Stimulated activated CD8-positive, alpha-beta memory T cell treated with anti-CD3 and anti-CD28 coated beads, Interleukin-15, amount 100 ng/mL, for 1 hour (primary cell): ENCODE results near the gene BCAS3.
"Not testable (repeated sequence)": the region's sequence is repeated elsewhere in the genome, so short reads cannot be mapped to it uniquely, and the experiment has no call there.

Experiments
- DNase-seq: peaks from one replicate; pipeline ENCODE4 v3.0.0-alpha.2; 2020; ENCODE audit warnings: low read depth

Gene BCAS3

DNA sequence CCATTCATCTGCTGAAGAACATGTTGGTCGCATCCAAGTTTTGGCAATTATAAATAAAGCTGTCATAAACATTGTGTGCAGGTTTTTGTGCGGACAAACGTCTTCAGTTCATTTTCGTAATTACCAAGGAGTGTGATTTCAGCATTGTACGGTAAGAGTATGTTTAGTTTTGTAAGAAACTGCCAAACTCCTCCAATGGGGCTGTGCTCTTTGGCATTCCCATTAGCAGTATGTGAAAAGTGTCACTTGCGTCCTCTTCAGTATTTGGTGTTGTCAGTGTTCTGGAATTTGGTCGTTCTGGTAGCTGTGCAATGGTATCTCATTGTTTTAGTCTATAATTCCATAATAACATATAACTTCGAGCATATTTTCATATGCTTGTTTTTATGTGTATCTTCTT is 120.9 kb downstream of the BCAS3 start:
- DNase-seq = no peak

DNA sequence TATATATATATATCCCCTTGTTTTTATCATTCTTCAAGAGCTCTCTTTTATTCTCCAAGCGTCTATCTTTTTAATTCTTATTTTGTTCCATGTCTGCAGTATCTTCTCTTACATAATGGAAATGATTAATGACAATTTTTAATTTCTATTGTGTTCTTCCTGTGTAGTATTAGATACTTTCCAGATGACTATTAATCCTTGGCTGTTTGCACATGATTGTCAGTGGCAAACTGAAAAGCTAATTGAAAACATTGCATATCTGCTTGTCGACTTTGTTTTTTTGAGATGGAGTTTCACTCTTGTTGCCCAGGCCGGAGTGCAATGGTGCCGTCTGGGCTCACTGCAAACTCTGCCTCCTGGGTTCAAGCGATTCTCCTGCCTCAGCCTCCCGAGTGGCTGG is 124.7 kb downstream of the BCAS3 start:
- DNase-seq = no peak

DNA sequence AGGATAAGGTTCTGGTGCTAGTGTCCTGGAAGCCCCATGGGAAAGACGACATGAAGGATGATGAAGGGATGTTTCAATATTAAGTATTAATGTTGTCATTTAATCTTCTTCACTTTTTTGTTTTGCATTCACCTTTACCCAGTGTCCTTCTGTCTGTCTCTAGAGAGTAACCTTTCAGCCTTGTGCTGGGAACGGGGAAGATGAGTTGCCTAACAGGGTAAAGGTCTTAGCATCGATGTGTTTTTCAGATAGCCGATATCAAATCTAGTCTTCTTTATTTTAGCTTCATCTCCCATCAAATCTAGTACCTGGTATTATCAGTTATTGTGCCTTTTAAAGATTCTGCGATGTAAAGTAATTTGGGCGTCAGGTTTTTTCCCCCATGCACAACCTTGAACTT is 125.4 kb downstream of the BCAS3 start:
- no peak for DNase-seq

DNA sequence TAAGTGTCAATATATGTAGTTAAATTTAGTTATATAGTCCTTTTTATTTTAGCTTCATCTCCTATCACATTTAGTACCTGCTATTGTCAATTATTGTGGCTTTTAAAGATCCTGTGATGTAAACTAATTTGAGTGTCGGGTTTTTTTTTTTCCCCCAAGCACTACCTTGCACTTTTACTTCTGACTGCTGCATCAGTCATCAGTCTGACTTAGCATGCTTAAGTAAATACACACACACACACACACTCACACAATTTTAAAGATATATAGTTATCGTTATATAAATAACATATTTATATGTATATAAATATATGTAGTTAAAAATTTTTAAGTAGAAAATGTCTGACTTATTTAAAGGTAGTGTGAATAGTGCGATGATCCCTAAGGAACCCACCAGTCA is 127.2 kb downstream of the BCAS3 start:
- DNase-seq = no peak

DNA sequence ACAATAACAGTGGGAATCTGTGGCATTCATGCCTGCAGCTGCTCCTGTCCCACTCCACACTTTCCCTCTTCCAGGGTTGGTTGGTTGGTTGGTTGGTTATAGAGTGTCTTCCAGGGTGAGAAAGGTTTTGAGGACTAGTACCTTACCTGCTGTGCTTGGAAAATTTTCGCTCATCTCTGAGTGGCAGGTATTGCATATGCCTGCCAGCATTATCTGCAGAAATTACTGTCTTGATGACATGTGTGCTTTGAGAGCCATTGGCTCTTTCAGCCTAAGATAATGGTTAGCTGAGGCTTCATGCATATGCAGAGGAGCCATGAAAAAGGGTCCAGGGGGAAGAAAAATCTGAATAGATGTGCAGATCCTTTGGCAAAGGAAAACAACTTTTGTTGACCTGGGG is 131.8 kb downstream of the BCAS3 start:
- no peak for DNase-seq

DNA sequence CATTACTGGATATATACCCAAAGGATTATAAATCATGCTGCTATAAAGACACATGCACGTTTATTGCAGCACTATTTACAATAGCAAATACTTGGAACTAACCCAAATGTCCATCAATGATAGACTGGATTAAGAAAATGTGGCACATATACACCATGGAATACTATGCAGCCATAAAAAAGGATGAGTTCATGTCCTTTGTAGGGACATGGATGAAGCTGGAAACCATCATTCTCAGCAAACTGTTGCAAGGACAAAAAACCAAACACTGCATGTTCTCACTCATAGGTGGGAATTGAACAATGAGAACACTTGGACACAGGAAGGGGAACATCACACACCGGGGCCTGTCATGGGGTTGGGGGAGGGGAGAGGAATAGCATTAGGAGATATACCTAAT is 137.3 kb downstream of the BCAS3 start:
- DNase-seq = not testable (repeated sequence)

DNA sequence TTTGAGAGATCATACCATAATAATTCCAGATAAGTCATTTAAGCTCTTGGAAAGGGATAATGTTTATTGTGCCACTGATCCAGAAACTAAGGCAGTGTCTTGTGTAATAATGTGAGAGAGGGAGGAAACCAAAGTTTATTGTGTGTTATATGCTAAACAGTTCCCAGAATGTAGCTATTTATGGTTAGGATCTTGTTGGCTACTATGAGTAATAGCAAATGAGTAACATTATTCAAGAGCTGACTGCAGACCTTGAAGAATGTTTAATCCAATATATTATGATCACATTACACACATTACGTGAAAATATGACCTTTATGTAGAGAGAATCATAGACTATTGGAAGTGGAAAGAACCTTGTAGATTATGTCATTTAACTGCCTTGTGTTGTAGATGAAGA is 139.5 kb downstream of the BCAS3 start:
- DNase-seq = no peak

DNA sequence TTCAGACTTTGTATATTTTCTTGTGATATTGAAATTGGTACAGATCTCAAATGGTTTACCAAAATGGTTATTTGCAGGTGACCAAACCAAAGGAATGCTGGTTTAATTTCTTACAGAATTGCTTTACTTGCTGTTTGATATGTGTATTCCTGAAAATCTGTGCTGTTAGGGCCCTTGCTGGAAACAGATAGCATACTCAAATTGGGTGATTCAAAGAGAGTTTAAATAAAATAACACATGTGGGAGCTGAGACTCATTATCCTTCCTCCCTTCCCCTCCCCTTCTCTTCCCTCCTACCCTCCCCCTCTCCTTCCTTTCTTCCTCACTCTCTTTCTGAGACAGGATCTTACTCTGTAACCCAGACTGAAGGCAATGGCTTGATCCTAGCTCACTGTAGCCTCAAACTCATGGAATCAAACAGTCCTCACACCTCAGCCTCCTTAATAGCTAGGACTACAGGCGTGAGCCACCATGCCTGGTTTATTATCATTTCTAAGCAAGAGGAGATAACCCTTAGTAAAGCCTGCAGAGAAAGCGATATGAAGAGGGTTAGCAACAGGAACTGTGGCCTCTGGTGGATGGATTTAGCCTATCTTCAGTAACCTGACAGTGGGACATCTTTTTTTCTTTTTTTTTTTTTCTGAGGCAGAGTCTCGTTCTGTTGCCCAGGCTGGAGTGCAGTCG is 141.9 kb downstream of the BCAS3 start:
- no peak for DNase-seq

DNA sequence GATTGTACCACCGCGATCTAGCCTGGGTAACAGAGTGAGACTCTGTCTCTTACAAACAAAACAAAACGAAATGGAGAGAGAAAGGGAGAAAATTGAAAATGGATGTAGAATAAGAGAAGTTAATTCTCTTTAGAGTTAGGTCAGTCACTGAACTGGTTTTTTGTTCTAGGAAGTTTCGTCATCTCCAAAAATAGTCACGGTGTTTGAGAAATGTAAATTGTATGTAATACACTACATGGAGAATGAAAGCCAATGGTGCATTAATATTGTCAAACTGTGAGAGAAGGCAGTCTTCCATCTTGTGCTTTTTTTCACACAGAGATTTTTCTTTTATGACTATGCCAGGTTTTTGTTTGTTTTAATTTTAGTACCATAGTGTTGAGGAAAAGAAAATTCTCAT is 145.9 kb downstream of the BCAS3 start:
- no peak for DNase-seq

DNA sequence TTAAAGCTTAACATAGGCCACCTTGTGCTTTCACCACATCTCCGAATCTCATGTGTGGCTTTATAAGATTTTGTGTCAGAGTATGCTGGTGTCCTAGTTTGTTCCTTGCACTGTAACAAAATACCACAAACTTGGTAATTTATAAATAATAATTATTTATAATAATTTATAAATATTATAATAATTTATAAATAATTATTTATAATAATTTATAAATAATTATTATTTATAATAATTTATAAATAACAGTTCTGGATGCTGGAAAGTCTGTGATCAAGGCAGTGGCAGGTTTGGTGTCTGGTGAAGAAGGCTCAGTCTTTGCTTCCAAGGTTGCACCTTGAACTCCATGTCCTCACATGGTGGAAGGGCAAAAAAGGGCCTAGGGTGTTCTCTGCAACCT is 147.7 kb downstream of the BCAS3 start:
- no peak for DNase-seq

DNA sequence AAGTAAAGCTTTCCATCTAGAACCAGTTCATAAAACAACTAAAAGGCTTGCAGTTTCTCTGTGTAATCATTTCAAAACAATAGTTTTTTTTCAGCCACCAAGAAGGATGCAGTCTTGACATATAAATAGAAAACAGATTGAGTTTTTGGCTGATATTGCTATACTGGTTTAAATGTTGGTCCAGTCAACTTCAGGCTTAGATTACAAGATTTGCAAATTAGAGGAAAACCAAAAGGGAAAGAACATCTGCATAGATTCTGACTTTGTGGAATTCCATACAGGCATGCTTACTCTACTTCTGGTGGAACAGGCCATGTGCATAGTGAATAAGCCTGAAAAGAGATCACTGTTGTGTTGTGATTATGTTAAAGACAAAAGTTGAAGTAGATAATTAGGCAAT is 150.3 kb downstream of the BCAS3 start:
- DNase-seq = no peak

DNA sequence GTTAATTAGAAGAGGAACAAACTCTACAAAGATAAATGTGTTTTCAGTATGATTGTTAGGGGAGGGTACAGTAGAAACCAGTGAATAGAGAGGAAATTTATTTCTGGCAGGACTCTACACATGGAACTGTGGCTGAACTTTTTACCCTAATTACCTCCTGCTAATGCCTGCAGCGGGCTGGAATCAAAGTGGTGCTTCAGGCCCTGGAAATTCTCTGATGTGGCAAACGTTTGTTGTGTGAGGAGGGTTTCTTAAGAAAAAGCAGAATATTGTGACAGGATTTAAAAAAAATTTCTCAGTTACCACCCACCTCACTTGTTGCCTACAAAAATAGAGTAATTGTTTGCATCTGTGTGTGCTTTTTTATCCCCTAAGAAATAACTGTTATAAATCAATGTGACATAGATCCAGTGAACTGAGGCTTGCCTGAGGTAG is 154.5 kb downstream of the BCAS3 start:
- no peak for DNase-seq

DNA sequence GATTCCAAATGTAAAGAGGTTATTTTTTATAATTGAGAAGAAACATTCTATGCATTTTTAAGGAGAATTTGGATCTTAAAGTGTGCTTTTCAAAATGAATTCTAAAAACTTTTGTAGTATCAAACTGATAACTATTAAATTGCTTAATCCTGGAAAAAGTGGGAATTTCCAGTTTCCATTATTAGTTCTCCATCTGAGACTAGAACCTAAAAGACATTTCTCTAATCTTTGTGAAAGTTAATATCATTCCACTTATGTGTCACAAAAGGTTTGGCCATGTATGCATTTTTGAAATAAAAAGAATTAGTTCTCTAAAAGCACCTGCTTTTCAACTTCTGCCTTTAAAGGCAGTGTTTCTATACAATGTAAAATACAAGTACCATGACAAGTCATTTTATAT is 155.0 kb downstream of the BCAS3 start:
- no peak for DNase-seq

DNA sequence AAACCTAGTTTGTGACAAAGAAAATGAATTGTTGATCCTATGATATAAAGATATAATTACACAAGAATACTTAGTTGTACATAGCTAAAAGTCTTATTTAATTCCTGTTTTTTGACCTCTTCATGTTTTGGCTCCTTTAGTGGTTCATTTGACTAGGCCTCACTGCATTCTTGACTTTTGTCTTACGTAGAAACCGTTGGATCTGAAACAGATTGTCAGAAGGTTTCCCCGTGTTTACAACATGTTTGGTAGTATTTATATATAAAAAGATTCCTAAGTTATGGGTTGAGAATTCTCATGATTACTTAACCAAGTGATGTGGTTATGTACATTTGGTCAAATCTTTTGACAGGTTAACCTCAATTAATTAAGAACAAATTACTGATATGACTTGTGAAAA is 162.8 kb downstream of the BCAS3 start:
- DNase-seq = no peak

DNA sequence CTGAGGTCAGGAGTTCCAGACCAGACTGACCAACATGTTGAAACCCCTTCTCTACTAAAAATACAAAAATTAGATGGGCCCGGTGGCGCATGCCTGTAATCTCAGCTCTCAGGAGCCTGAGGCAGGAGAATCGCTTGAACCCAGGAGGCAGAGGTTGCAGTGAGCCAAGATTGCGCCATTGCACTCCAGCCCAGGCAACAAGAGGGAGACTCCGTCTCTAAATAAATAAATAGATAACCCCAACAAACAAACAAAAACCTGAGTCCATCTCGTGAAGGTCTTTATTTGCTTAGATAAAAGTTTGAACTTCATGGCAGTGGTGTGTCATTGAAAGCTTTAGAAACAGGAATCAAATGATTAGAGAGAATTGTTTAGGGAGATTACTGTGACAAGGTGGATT is 167.4 kb downstream of the BCAS3 start:
- DNase-seq = no peak

DNA sequence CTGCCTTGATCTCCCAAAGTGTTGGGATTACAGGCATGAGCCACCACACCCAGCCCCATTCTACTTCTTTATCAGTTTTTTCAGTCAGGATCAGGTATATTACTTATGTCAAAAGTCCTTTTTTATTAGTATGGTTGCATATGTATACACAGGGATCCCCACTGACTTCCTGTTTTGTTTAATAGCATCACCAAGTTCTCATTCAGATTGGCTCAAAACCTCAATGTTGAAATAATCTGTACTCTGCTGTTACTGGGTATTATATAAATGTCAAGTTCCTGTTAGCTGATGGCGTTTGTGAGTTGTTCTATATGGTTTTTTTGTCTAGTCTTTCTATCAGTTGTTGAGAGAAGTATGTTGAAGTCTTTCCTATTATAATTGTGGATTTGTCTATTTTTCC is 168.5 kb downstream of the BCAS3 start:
- DNase-seq = no peak

DNA sequence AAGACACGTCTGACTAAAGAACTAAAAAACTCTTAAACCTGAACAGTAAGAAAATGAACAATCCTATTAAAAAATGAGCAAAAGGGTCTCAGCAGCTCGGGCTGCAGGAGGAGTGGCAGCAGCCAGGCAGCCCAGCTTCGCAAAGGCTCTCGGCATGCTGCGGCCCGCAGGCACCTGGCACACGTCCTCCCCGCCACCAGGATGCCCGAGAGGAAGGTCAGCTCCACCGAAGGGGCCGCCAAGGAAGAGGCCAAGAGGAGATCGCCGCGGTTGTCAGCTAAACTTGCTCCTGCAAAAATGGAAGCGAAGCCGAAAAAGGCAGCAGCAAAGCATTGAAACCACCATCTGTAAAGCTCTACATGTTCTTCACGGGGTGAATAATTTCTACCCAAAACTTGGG is 173.5 kb downstream of the BCAS3 start:
- no peak for DNase-seq

DNA sequence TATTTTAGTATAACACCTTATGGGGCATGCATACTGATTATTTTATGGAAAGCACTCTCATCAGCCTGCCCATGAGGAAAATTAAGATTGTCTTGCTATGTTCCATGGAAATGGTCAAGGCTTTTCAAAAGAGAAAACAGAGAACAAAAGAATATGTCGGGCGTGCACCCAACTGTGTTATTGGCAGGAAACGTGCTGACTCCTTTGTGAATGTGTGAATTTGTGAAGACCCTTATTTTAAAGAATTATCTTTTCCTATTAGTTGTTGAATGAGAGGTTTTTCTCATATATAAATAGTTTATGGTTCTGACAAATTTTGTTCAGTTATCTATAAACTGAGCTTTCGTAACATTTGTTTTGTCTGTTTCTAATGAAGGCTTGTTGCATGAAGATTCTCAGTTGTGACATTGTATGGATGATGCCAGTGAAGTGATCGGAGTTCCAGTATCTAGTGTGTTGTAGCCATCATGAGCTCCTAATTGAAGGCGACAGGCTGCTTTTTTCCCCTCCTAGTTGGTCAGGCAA is 180.0 kb downstream of the BCAS3 start:
- DNase-seq = no peak

DNA sequence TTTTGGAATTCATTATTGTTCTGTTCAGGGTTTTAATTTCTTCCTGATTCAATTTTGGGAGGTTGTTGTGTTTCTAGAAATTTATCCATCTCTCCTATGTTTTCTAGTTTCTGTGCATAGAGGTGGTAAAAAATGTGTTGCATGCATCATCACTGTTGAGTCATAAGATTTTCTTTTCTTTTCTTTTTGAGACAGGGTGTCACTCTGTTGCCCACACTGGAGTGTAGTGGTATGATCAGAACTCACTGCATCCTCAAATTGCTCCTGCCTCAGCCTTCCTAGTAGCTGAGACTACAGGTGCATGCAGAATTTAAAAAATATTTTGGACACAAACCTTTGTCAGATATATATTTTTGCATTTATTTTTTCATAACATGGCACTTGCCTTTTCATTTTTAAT is 184.8 kb downstream of the BCAS3 start:
- no peak for DNase-seq

DNA sequence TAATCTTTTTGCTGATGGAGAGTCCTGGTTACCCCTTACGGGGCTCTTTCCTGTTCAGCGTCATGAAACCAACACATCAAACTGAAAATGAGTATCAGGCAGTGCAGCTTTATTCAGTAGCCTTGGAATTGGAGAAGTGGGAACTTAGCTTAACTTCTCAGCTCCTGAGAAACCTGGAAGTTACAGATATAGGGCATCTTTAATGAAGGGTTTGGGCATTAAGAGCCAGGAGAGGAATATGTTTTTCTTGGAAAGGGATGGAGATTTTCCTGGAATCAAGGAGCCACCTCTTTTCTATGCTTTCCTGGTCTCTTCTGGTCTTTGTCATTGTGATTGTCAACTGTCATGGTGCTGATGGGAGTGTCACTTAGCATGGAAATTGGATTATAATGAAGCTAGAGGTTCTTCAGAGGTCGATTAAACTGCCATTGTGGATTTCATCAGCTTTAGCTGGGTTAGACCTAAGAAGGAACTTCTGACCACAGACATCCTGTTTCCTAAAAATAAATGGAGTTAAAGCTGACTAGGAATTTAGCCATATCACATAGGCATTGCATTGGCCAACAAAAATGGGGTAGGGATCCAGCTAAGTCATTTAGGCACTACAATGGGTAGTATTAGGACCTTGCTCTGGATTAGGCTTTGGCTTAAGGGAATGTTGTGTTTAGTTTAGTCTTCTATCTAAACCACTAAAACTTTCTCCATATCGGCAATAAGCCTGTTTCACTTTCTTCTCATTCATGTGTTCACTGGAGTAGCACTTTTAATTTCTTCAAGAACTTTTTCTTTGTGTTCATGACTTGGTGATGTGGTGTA is 186.4 kb downstream of the BCAS3 start:
- no peak for DNase-seq

DNA sequence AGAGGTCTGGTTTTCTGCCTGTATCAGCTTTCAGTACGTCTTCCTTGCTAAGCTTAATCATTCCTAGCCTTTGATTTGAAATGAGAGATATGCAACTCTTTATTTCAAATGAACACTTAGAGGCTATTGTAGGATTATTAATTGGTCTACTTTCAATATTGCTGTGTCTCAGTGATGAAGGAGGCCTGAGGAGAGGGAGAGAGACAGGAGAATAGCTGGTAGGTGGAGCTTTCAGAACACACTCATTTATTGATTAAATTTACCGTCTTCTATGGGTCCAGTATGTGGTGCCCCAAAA is 187.0 kb downstream of the BCAS3 start:
- no peak for DNase-seq

DNA sequence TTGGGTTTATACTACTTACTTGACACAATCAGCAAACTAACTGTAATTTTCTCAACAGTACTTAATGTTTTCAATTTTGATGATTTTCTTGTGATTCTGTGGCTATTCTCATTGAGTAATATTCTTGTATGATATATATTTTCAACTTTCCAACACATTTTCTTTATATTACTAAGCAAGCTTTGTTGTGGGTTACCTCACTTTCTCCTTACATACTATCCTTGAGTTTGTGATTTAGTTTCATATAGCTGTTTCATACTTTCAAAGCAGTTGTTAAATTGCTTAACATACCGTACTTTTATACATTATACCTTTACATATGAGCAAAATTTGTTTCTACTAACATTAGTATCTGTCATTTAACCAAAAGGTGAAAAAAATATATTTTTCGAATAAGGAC is 197.1 kb downstream of the BCAS3 start:
- no peak for DNase-seq

DNA sequence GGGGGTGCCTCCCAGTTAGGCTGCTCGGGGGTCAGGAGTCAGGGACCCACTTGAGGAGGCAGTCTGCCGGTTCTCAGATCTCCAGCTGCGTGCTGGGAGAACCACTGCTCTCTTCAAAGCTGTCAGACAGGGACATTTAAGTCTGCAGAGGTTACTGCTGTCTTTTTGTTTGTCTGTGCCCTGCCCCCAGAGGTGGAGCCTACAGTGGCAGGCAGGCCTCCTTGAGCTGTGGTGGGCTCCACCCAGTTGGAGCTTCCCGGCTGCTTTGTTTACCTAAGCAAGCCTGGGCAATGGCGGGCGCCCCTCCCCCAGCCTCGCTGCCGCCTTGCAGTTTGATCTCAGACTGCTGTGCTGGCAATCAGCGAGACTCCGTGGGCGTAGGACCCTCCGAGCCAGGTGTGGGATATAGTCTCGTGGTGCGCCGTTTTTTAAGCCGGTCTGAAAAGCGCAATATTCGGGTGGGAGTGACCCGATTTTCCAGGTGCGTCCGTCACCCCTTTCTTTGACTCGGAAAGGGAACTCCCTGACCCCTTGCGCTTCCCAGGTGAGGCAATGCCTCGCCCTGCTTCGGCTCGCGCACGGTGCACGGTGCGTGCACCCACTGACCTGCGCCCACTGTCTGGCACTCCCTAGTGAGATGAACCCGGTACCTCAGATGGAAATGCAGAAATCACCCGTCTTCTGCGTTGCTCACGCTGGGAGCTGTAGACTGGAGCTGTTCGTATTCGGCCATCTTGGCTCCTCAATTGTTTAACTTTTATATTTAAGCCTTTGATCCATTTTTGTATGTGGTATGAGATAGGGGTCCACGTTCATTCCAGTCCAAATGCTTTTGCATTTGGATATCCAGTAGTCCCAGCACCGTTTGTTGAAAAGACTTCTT is 209.3 kb downstream of the BCAS3 start:
- not testable (repeated sequence) for DNase-seq
